ENCODE results near the gene FAM78B.

The FAM78B gene

GRCh38 chr1:166116026-166116425 is 50.8 kb downstream of the FAM78B start:
- no peak for DNase-seq

GRCh38 chr1:166114419-166114818 is 52.4 kb downstream of the FAM78B start:
- no peak for DNase-seq

GRCh38 chr1:166113630-166114029 is 53.2 kb downstream of the FAM78B start:
- no peak for DNase-seq

GRCh38 chr1:166113031-166113430 is 53.8 kb downstream of the FAM78B start:
- DNase-seq = no peak

GRCh38 chr1:166112425-166112824 is 54.4 kb downstream of the FAM78B start:
- no peak for DNase-seq

- DNase-seq = no peak
These were observed 55.4 kb downstream of the FAM78B start for GRCh38 chr1:166111430-166111829.

GRCh38 chr1:166090244-166090643 is 76.6 kb downstream of the FAM78B start:
- DNase-seq = peak; percentile 59

- DNase-seq = no peak
These were observed 77.0 kb downstream of the FAM78B start for GRCh38 chr1:166089804-166090203.

GRCh38 chr1:166088572-166088955 is 78.2 kb downstream of the FAM78B start:
- no peak for DNase-seq

- DNase-seq = no peak
These were observed 78.8 kb downstream of the FAM78B start for GRCh38 chr1:166087734-166088571.

- DNase-seq = no peak
These were observed 80.5 kb downstream of the FAM78B start for GRCh38 chr1:166086113-166086883.

GRCh38 chr1:166084613-166085012 is 82.2 kb downstream of the FAM78B start:
- peak; percentile 55 for DNase-seq

GRCh38 chr1:166083887-166084286 is 82.9 kb downstream of the FAM78B start:
- DNase-seq = no peak

- DNase-seq = no peak
These were observed 84.2 kb downstream of the FAM78B start for GRCh38 chr1:166082601-166083000.

GRCh38 chr1:166080967-166081870 is 85.6 kb downstream of the FAM78B start:
- no peak for DNase-seq

GRCh38 chr1:166080277-166080966 is 86.4 kb downstream of the FAM78B start:
- DNase-seq = no peak

- no peak for DNase-seq
These were observed 87.5 kb downstream of the FAM78B start for GRCh38 chr1:166079276-166079675.

- no peak for DNase-seq
These were observed 93.3 kb downstream of the FAM78B start for GRCh38 chr1:166073489-166073888.

- no peak for DNase-seq
These were observed 97.4 kb downstream of the FAM78B start for GRCh38 chr1:166069390-166069789.

- no peak for DNase-seq
These were observed 100.7 kb downstream of the FAM78B start for GRCh38 chr1:166066107-166066506.

- DNase-seq = no peak
These were observed 101.8 kb downstream of the FAM78B start for GRCh38 chr1:166064951-166065350.

- no peak for DNase-seq
These were observed 102.4 kb downstream of the FAM78B start for GRCh38 chr1:166064313-166064926.
